Stimulated activated CD4-positive, alpha-beta T cell treated with anti-CD3 and anti-CD28 coated beads, Interleukin-12 subunit alpha, Interleukin-12 subunit beta, amount 100 ng/mL, for 48 hours (primary cell): ENCODE data around the gene OR11H6.
"Not testable (repeated sequence)": the region's sequence is repeated elsewhere in the genome, so short reads cannot be mapped to it uniquely, and the experiment has no call there.

Source experiments
- DNase-seq, 3 donors: peaks; one replicate each; pipeline ENCODE4 v3.0.0-alpha.2; 2020; ENCODE audit warnings: low read depth in 2 of 3, low spot score in 1 of 3

Gene OR11H6

GRCh38 chr14:20262642-20263128, 39.2 kb downstream of the OR11H6 start:
- DNase-seq: no peak

- DNase-seq: not testable (repeated sequence)
These were observed 40.9 kb downstream of the OR11H6 start for GRCh38 chr14:20264361-20264760.

- DNase-seq: no peak
These were observed 50.6 kb downstream of the OR11H6 start for GRCh38 chr14:20274062-20274461.
